ENCODE measurements around the gene KIRREL3. TPM values are rescaled to one million over a fixed set of nuclear protein-coding genes. Genes with fewer than 3 reads are reported as not detected.
A peak's percentile ranks its signal among the peaks of the same experiment; 100 is the strongest.

The KIRREL3 gene
- polyA plus RNA-seq, 1 of the 3 experiments (the other 2 are of a cell fraction): 3.7 TPM

DNA sequence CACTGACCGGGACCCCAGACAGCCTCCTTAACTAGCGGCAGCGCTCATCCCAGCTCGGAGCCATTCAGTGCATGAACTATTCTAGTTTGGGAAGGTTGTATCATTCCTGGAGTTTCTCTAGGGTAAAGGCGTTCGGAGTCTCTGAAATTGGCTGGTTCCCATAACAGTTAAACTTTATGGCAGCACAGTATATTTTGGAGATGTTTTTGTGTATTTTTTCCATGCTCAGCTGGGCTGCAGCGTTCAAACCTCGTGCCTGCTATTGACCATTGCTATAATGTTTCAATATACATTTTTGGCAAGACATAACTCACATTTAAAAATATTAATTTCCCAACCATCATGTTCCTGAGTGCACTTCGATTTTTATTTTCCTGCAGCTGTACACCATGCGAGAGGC lies 475.4 kb downstream of the KIRREL3 start (continued):
- no peak for TF ChIP-seq GABPA (IDR thresholded peaks at IDR 0.05; ENCODE audit: low read depth)
- TF ChIP-seq, protein P1, sequence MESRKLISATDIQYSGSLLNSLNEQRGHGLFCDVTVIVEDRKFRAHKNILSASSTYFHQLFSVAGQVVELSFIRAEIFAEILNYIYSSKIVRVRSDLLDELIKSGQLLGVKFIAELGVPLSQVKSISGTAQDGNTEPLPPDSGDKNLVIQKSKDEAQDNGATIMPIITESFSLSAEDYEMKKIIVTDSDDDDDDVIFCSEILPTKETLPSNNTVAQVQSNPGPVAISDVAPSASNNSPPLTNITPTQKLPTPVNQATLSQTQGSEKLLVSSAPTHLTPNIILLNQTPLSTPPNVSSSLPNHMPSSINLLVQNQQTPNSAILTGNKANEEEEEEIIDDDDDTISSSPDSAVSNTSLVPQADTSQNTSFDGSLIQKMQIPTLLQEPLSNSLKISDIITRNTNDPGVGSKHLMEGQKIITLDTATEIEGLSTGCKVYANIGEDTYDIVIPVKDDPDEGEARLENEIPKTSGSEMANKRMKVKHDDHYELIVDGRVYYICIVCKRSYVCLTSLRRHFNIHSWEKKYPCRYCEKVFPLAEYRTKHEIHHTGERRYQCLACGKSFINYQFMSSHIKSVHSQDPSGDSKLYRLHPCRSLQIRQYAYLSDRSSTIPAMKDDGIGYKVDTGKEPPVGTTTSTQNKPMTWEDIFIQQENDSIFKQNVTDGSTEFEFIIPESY (IDR thresholded peaks at IDR 0.05; ENCODE audit: borderline replicate concordance, low read depth): no peak
- no peak for TF ChIP-seq EZH2phosphoT487 (IDR thresholded peaks at IDR 0.05; ENCODE audit: borderline replicate concordance, low read depth)
- TF ChIP-seq, protein P2, sequence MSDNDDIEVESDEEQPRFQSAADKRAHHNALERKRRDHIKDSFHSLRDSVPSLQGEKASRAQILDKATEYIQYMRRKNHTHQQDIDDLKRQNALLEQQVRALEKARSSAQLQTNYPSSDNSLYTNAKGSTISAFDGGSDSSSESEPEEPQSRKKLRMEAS (IDR thresholded peaks at IDR 0.05; ENCODE audit: low read depth): no peak
- no peak for TF ChIP-seq RFX5 (IDR thresholded peaks at IDR 0.05; ENCODE audit: low read length)

DNA sequence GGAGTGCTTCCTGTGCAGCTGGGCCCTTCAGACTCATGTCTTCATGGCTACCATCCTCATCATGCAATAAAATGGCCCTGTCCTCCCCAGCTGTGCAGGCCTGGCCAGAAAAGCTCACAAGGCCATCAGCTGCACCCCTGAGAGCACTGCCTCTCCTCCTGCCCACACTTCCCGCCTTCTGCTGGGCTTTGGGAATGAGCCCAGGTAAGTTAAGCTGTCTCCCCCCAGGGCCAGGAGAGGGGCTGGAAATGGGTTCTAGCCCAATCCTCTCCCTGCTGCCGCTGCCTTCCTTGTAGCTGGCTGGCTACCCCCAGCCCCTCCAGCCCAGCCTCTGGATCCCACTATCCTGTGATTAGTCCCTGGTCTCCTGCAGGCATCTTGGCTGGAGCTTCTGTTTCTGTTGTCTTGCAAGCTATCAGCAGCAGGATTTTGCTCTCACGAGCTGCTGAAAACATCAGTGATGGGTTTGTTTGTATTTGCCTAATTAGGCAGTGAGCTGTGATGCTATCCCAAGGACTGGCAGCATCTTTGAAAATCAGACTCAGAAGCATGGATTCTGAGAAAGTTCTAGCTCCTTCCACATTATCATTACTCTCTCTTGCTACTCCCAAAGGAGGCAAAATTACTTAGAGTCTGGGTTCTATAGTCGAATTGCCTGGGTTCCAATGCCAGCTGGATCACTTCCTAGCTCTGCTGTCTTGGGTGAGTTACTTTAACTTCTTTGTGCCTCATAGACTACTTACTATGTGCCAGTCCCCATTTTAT lies 476.9 kb downstream of the KIRREL3 start:
- no peak for DNase-seq
- no peak overlapping the region for H3K9ac ChIP-seq
- H3K27ac ChIP-seq (ENCODE audit: low read depth in 2 of 2, low read length in 1 of 2): peak overlapping the region in 1 of 2 experiments; percentile 53; a peak in 2 of 4 replicates
- CTCF ChIA-PET: interaction anchor here (0.7 to 2.0 kb wide), 4 partner anchors 15 to 84 kb away, joined by 3 to 5 read pairs (median 4); no protein-coding TSS in a partner anchor
- no peaks in the 10 kb centered on the region for H3K9me2 ChIP-seq
- H3K4me2 ChIP-seq: no peak overlapping the region
- H3K27me3 ChIP-seq (ENCODE audit: insufficient read depth): no peaks in the 10 kb centered on the region
- no peak for TF ChIP-seq GATA2 (CRISPR knock-in tag; IDR thresholded peaks at IDR 0.05)
- peaks cover 0 to 38% of the 10 kb centered on the region in 2 experiments; a peak in 2 of 4 replicates for H3K4me1 ChIP-seq (ENCODE audit: control insufficient read depth in 1 of 2, insufficient read depth in 2 of 2, low read depth in 1 of 2, low read length in 1 of 2)
- no peaks in the 10 kb centered on the region for H3K36me3 ChIP-seq (replicated peaks in 1 of 2; ENCODE audit: control insufficient read depth in 1 of 2, insufficient read depth in 2 of 2, low read length in 1 of 2)
- no peak overlapping the region for H3K4me3 ChIP-seq (ENCODE audit: low read depth in 2 of 2, low read length in 1 of 2)
- H4K20me1 ChIP-seq (ENCODE audit: insufficient read depth): no peaks in the 10 kb centered on the region
- no peaks in the 10 kb centered on the region for H3F3A ChIP-seq (replicated peaks; ENCODE audit: insufficient read depth)
- POLR2A ChIA-PET: interaction anchor here (0.7 to 1.0 kb wide), 2 partner anchors 9 to 233 kb away, joined by 3 read pairs; no protein-coding TSS in a partner anchor
- WGBS (ENCODE audit: low lambda C conversion rate): 78% methylated on average over 3 of the region's 4 CpGs
- H3K9me3 ChIP-seq: no peaks in the 10 kb centered on the region
- H2AFZ ChIP-seq (ENCODE audit: low read depth): no peak overlapping the region
- no peaks in the 10 kb centered on the region for H3K79me2 ChIP-seq (ENCODE audit: insufficient read depth)

DNA sequence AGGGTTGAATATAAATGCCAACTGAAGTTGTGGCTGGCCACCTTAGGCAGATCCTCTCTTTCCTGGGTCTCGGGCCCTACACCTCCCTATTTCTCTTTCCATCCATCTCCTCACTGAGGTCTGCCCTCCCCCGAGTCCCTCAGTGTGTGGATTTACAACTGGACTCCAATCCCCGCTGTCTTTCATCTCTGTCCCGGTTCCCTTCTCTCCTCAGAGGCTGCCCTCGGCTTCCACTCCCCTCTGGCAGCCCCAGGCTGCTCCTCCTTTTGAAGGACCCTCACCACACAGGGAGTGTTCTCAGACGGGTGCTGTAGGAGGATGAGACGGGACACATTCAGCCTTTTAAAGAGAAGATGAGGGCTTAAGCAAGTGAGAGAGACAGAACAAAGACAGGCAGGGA lies 478.0 kb downstream of the KIRREL3 start:
- no peak for DNase-seq
- H3K4me2 ChIP-seq: no peak overlapping the region
- no peak for TF ChIP-seq JUND (IDR thresholded peaks at IDR 0.05)
- TF ChIP-seq NFIC (IDR thresholded peaks at IDR 0.05; ENCODE audit: borderline replicate concordance): no peak
- TF ChIP-seq FOXM1 (IDR thresholded peaks at IDR 0.05; ENCODE audit: low read depth): no peak
- TF ChIP-seq GABPA (IDR thresholded peaks at IDR 0.05; ENCODE audit: low read depth): no peak
- TF ChIP-seq MEF2A (IDR thresholded peaks at IDR 0.05; ENCODE audit: borderline replicate concordance, low read depth): no peak
- no peak for TF ChIP-seq RFX5 (IDR thresholded peaks at IDR 0.05; ENCODE audit: low read length)
- TF ChIP-seq POLR2AphosphoS5 (IDR thresholded peaks at IDR 0.05; ENCODE audit: low read depth, low read length): no peak
- TF ChIP-seq EP300 (IDR thresholded peaks at IDR 0.05; ENCODE audit: borderline replicate concordance in 1 of 2, low read depth in 1 of 2, low read length in 1 of 2): no peak
- TF ChIP-seq, protein P3, sequence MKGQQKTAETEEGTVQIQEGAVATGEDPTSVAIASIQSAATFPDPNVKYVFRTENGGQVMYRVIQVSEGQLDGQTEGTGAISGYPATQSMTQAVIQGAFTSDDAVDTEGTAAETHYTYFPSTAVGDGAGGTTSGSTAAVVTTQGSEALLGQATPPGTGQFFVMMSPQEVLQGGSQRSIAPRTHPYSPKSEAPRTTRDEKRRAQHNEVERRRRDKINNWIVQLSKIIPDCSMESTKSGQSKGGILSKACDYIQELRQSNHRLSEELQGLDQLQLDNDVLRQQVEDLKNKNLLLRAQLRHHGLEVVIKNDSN (IDR thresholded peaks at IDR 0.05; ENCODE audit: borderline replicate concordance, low read depth): no peak
- TF ChIP-seq, protein P4, sequence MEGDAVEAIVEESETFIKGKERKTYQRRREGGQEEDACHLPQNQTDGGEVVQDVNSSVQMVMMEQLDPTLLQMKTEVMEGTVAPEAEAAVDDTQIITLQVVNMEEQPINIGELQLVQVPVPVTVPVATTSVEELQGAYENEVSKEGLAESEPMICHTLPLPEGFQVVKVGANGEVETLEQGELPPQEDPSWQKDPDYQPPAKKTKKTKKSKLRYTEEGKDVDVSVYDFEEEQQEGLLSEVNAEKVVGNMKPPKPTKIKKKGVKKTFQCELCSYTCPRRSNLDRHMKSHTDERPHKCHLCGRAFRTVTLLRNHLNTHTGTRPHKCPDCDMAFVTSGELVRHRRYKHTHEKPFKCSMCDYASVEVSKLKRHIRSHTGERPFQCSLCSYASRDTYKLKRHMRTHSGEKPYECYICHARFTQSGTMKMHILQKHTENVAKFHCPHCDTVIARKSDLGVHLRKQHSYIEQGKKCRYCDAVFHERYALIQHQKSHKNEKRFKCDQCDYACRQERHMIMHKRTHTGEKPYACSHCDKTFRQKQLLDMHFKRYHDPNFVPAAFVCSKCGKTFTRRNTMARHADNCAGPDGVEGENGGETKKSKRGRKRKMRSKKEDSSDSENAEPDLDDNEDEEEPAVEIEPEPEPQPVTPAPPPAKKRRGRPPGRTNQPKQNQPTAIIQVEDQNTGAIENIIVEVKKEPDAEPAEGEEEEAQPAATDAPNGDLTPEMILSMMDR (IDR thresholded peaks at IDR 0.05): no peak
- no peak for TF ChIP-seq MXI1 (IDR thresholded peaks at IDR 0.05; ENCODE audit: low read depth, low read length)
- no peak overlapping the region for H3K27ac ChIP-seq (ENCODE audit: low read depth in 2 of 2, low read length in 1 of 2)
- H3K9me2 ChIP-seq: no peaks in the 10 kb centered on the region
- H4K20me1 ChIP-seq (ENCODE audit: insufficient read depth): no peaks in the 10 kb centered on the region
- no peaks in the 10 kb centered on the region for H3K36me3 ChIP-seq (replicated peaks in 1 of 2; ENCODE audit: control insufficient read depth in 1 of 2, insufficient read depth in 2 of 2, low read length in 1 of 2)
- H3F3A ChIP-seq (replicated peaks; ENCODE audit: insufficient read depth): no peaks in the 10 kb centered on the region
- ChIA-PET POLR2A (no interaction called here), CTCF (no interaction called here)
- H2AFZ ChIP-seq (ENCODE audit: low read depth): no peak overlapping the region
- H3K4me1 ChIP-seq (ENCODE audit: control insufficient read depth in 1 of 2, insufficient read depth in 2 of 2, low read depth in 1 of 2, low read length in 1 of 2): peaks cover 0 to 48% of the 10 kb centered on the region in 2 experiments; a peak in 2 of 4 replicates
- no peak overlapping the region for H3K9ac ChIP-seq
- H3K4me3 ChIP-seq (ENCODE audit: low read depth in 2 of 2, low read length in 1 of 2): no peak overlapping the region
- H3K27me3 ChIP-seq (ENCODE audit: insufficient read depth): no peaks in the 10 kb centered on the region
- H3K9me3 ChIP-seq: no peaks in the 10 kb centered on the region
- no peaks in the 10 kb centered on the region for H3K79me2 ChIP-seq (ENCODE audit: insufficient read depth)
- 86% methylated on average over 7 of the region's 7 CpGs for WGBS (ENCODE audit: low lambda C conversion rate)

Measured in SK-N-SH (cell line).